Cardiac muscle cell (in vitro differentiated cells and primary cell): ENCODE results near the gene PEX11B. TPM values are rescaled to one million over a fixed set of nuclear protein-coding genes. Genes with fewer than 3 reads are reported as not detected.

Experiments
- DNase-seq, 2 donors: peaks; one replicate each; pipeline versions ENCODE4 v3.0.0 to v3.0.0-alpha.2; 2010 to 2017; ENCODE audit warnings: low read depth in 1 of 2, low spot score in 1 of 2
- H3K27ac ChIP-seq: fragments of 200-600 bp; sonication (generic); 2 replicates; pipeline ENCODE4 v1.5.1; 2016
- H3K27me3 ChIP-seq: fragments of 200-600 bp; sonication (generic); 2 replicates; pipeline ENCODE4 v1.6.0; 2016; ENCODE audit warnings: control low read depth
- H3K36me3 ChIP-seq: fragments of 200-600 bp; sonication (generic); 2 replicates; pipeline ENCODE4 v1.5.1; 2016; ENCODE audit warnings: control low read depth
- H3K4me1 ChIP-seq: fragments of 200-600 bp; sonication (generic); 2 replicates; pipeline ENCODE4 v1.8.1; 2017; ENCODE audit warnings: low read depth, mild to moderate bottlenecking, mixed run types
- H3K4me3 ChIP-seq: fragments of 200-600 bp; sonication (generic); 2 replicates; pipeline ENCODE4 v1.5.1; 2016; ENCODE audit warnings: mild to moderate bottlenecking
- H3K9me3 ChIP-seq: fragments of 200-600 bp; sonication (generic); 2 replicates; pipeline ENCODE4 v1.5.1; 2017; ENCODE audit warnings: low read depth, mild to moderate bottlenecking, control low read depth
- polyA plus RNA-seq: library from polyadenylated mRNA; unstranded; fragments of >200 nt; fragmentation: Nextera tagmentation; extraction: Ambion mirVana; gene quantifications from 2 replicates; pipeline ENCODE4 v1.2.1, GENCODE V29; 2016
- total RNA-seq: library from RNA; depleted of rRNA; stranded (reverse); fragments of >200 nt; gene quantifications from 2 replicates; pipeline ENCODE4 v1.2.3, GENCODE V29; 2016
- TF ChIP-seq, protein P1 (sequence below): IDR thresholded peaks from 2 replicates; pipeline ENCODE4 v1.5.1; 2012; ENCODE audit warnings: low read depth, mild to moderate bottlenecking, low read length

PEX11B gene, protein sequence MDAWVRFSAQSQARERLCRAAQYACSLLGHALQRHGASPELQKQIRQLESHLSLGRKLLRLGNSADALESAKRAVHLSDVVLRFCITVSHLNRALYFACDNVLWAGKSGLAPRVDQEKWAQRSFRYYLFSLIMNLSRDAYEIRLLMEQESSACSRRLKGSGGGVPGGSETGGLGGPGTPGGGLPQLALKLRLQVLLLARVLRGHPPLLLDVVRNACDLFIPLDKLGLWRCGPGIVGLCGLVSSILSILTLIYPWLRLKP
- total RNA-seq: 28.2 and 28.4 TPM in 2 replicates
- 42.3 and 50.1 TPM in 2 replicates for polyA plus RNA-seq

DNA sequence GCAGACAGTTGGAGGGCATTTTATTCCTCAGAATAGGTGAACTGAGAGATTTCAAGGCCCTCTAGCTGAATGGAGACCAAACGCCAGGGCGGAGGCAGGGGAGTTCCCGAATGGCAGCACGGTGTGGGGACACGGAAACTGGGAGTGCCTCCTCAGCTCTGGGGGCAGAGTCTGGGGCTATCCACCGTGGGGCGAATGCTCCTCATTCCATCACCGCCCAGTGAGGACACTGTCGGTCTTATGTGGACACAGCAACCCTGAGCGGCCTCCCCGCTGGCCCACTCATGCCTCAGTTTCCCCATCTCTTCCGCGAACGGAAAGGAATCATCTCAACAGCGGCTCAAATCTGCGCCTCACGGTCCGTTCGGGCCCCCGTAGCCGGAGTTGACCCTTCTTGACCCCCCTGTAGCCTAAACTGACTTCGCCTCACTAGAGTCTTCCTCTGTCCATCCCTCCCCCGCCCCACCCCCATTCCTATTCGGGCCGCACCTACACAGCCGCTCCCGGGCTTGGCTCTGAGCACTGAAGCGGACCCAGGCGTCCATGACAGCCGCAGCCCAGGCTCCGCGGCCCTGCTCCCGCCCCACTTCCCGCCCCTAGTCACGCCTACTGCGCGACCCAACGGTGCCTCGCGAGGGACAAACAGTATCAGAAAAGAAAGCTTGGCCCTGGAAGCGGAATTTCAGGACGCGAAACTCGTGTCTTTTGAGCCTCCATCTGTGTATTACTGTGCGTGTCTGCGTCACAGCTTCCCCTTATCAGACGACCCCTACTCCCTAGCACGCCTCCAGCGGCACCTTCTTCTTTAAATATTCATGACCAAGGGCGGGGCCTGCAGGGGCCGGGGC, at the start of gene PEX11B:
Gene PEX11B, minus strand, starts transcription at position 574 of the 848 bp plus-strand sequence. Its CDS starts 29 bp downstream, at position 545.
- TF ChIP-seq, protein P1, sequence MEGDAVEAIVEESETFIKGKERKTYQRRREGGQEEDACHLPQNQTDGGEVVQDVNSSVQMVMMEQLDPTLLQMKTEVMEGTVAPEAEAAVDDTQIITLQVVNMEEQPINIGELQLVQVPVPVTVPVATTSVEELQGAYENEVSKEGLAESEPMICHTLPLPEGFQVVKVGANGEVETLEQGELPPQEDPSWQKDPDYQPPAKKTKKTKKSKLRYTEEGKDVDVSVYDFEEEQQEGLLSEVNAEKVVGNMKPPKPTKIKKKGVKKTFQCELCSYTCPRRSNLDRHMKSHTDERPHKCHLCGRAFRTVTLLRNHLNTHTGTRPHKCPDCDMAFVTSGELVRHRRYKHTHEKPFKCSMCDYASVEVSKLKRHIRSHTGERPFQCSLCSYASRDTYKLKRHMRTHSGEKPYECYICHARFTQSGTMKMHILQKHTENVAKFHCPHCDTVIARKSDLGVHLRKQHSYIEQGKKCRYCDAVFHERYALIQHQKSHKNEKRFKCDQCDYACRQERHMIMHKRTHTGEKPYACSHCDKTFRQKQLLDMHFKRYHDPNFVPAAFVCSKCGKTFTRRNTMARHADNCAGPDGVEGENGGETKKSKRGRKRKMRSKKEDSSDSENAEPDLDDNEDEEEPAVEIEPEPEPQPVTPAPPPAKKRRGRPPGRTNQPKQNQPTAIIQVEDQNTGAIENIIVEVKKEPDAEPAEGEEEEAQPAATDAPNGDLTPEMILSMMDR: no peak
- peak; percentile 89 to 92 for DNase-seq
- H3K27me3 ChIP-seq: no peaks in the 10 kb centered on the region
- peaks cover 25% of the 10 kb centered on the region for H3K36me3 ChIP-seq
- peaks cover 5% of the 10 kb centered on the region for H3K4me1 ChIP-seq
- H3K27ac ChIP-seq: peak within 1 kb of the TSS; percentile 88
- H3K9me3 ChIP-seq: no peaks in the 10 kb centered on the region
- peak within 1 kb of the TSS; percentile 85 for H3K4me3 ChIP-seq

DNA sequence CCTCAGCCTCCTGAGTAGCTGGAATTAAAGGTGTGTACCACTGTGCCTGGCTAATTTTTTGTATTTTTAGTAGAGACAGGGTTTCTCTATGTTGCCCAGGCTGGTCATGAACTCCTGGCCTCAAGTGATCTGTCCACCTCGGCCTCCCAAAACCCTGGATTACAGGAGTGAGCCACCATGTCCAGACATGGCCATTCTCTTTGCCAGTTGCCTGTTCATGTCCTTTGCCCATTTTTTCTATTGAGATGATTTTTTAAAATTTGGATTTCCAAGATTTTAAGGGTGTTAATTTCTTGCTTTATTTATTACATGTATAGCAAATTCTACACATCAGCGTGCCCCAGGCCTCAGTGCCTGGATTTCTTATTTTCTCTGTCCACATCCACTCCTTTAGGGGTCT, 48.8 kb upstream of the PEX11B start:
- no peaks in the 10 kb centered on the region for H3K9me3 ChIP-seq
- peaks cover 16% of the 10 kb centered on the region for H3K4me1 ChIP-seq
- no peak overlapping the region for H3K27ac ChIP-seq
- TF ChIP-seq, protein P1: no peak
- no peaks in the 10 kb centered on the region for H3K36me3 ChIP-seq
- no peaks in the 10 kb centered on the region for H3K27me3 ChIP-seq
- H3K4me3 ChIP-seq: no peak overlapping the region
- DNase-seq: no peak

DNA sequence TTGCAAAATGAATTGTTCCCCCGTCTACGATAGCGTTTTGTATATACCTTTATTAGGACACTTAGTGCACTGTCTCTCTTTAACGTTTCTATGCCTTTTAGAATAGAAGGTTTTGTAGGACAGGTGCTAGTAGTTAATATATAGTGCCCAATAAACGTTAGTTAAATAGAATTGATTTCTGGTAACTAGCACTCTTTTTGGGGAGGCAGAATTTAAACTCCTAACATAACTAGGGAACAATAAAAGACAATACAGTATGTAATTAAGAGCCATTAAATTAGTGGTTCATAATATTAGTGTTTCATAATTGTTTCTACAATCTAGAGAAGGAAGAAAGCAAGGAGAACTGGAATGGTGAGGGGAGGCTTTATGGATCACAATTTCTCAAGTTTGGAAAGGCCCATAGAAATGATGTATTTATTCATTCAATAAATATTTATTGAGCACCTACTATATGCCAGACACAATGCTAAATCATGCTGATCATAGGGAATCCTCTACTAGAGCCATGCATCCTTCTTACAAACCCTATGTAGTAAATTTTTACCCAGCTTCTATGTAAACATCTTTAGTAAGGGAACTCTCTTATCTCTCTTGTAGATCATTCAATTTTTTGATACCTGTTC, 46.7 kb upstream of the PEX11B start:
- Histone ChIP-seq H3K27me3 (no peaks in the 10 kb centered on the region), H3K27ac (peak overlapping the region; percentile 84), H3K9me3 (no peaks in the 10 kb centered on the region), H3K4me1 (peaks cover 27% of the 10 kb centered on the region), H3K4me3 (peak overlapping the region; percentile 60), H3K36me3 (no peaks in the 10 kb centered on the region)
- TF ChIP-seq, protein P1: no peak
- no peak for DNase-seq

DNA sequence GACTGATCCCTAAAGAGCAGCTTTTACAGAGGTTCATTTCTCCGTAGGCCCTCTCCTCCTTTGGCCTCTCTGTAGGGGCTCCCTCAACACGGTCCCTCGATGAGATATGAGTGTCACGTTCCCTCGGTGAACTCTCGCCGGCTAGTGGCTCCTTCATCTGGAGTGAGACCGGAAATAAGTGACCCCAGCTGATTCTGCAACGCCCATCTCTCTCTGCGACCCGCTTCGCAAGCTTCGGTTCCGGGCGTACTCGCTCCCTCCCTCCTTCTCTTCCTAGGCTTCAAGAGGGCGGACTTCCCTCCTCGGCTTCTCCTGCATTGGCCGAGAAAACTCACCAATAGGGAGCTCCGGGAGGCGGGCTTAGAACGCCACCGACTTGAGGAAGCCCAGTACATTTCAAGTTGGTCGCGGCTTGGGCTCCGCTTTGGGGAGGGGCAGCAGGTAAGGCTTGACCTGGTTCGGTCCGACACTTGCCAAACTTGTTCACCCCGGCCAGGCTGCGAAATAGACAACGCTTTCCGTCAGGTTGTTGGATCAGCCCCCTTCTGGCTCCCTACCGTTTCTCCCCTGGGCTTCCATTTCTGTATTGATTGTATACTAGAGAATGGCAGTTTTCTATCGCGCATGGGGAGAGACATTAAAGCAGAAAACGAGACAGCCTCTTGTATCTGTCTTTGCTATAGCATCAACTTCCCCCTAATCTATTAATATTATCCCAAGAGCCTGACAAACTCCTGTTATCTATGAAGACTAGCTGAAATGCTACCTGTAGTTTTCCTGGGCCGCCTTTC, 46.0 kb upstream of the PEX11B start, which contains the start of the genes ANKRD34A and POLR3GL:
Gene ANKRD34A, minus strand, starts transcription at position 248 of the 791 bp plus-strand sequence. CDS start 2,816 bp downstream, outside the sequence.
Gene POLR3GL, plus strand, starts transcription at position 363 of the 791 bp plus-strand sequence. CDS start 10,176 bp downstream, outside the sequence.
- TF ChIP-seq, protein P1: no peak
- no peaks in the 10 kb centered on the region for H3K9me3 ChIP-seq
- peak within 1 kb of the TSS; percentile 60 for H3K4me3 ChIP-seq
- peak; percentile 91 to 97 for DNase-seq
- no peaks in the 10 kb centered on the region for H3K36me3 ChIP-seq
- H3K27ac ChIP-seq: peak within 1 kb of the TSS; percentile 84
- H3K27me3 ChIP-seq: no peaks in the 10 kb centered on the region
- peaks cover 27% of the 10 kb centered on the region for H3K4me1 ChIP-seq
